Measurements from ENCODE around the gene ULK4. TPM values are rescaled to one million over a fixed set of nuclear protein-coding genes. Genes with fewer than 3 reads are reported as not detected.

Gene ULK4
- total and polyA plus RNA-seq, 2 donors (not counting 1 experiment from before 2014, with no cell fraction given) = 9.1 to 9.7 TPM

DNA sequence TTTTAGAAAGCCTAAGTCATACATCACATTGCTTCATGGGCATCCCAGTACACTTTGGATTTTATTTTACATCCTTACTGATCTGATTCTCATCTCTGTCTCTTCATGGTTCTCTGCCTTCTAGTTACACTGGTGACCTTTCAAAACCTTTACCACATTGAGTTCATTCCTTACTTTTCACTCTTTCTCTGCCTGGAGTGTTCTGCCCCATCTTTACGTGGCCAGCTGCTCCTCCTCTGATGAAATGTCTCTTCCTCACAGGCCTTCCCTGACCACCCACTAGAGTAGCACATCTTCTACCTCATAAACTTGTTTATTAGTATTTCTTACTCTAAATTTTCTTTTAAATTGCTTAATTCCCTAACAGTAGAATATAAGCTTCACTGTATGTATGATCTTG, 744.9 kb downstream of the ULK4 start:
- no peak overlapping the region for H2AFZ ChIP-seq (ENCODE audit: low read length)
- H3K36me3 ChIP-seq (ENCODE audit: control insufficient read depth, insufficient read depth, low read length) = no peaks in the 10 kb centered on the region
- no peaks in the 10 kb centered on the region for H3K27me3 ChIP-seq (ENCODE audit: control insufficient read depth, insufficient read depth, low read length)
- no peak overlapping the region for H3K4me2 ChIP-seq (ENCODE audit: extremely low read depth, insufficient read depth, low read length)
- DNase-seq (ENCODE audit: low read depth in 2 of 2) = no peak
- peaks cover 9% of the 10 kb centered on the region for H4K20me1 ChIP-seq (ENCODE audit: control insufficient read depth, extremely low read depth, insufficient read depth, low read length)
- no peak overlapping the region for H3K27ac ChIP-seq (ENCODE audit: insufficient read depth, low read length)
- no peaks in the 10 kb centered on the region for H3K4me1 ChIP-seq (ENCODE audit: control insufficient read depth, extremely low read depth, insufficient read depth, low read length)
- TF ChIP-seq, protein P1, sequence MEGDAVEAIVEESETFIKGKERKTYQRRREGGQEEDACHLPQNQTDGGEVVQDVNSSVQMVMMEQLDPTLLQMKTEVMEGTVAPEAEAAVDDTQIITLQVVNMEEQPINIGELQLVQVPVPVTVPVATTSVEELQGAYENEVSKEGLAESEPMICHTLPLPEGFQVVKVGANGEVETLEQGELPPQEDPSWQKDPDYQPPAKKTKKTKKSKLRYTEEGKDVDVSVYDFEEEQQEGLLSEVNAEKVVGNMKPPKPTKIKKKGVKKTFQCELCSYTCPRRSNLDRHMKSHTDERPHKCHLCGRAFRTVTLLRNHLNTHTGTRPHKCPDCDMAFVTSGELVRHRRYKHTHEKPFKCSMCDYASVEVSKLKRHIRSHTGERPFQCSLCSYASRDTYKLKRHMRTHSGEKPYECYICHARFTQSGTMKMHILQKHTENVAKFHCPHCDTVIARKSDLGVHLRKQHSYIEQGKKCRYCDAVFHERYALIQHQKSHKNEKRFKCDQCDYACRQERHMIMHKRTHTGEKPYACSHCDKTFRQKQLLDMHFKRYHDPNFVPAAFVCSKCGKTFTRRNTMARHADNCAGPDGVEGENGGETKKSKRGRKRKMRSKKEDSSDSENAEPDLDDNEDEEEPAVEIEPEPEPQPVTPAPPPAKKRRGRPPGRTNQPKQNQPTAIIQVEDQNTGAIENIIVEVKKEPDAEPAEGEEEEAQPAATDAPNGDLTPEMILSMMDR (conservative IDR thresholded peaks at IDR 0.05 in 1 of 2, IDR thresholded peaks at IDR 0.05 in 1 of 2; ENCODE audit: low read depth in 1 of 2, low read length in 2 of 2) = no peak
- TF ChIP-seq EZH2 (IDR thresholded peaks at IDR 0.05; ENCODE audit: low read length, missing control alignments) = no peak
- H3K9me3 ChIP-seq (ENCODE audit: control insufficient read depth, insufficient read depth, low read depth, low read length) = no peaks in the 10 kb centered on the region
- H3K79me2 ChIP-seq (ENCODE audit: control insufficient read depth, insufficient read depth, low read length) = peaks cover 99% of the 10 kb centered on the region
- no peak overlapping the region for H3K4me3 ChIP-seq (replicated peaks in 1 of 4; ENCODE audit: control extremely low read depth in 1 of 4, insufficient read depth in 1 of 4, low read depth in 3 of 4, low read length in 4 of 4)
- H3K9ac ChIP-seq (ENCODE audit: insufficient read depth, low read length) = no peak overlapping the region

DNA sequence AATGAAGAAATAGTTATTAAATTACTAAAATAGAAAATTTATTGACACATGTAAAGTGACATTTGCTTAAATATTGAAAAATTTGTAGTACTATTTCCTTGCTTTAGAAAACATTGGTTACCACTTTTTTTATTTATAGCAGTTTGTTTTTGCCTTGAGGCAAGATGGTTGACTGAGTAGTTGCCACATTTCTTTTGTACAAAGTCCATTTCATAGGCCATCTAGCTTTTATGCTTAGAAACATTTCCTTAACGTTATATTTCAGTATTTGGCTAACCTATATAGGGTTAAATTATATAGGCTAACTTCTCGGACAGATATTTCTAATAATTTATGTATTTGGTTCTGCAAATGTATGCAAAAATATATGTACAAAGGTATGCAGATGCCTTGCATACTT, 745.5 kb downstream of the ULK4 start:
- H3K9me3 ChIP-seq (ENCODE audit: control insufficient read depth, insufficient read depth, low read depth, low read length) = no peaks in the 10 kb centered on the region
- no peak for TF ChIP-seq EZH2 (IDR thresholded peaks at IDR 0.05; ENCODE audit: low read length, missing control alignments)
- TF ChIP-seq, protein P1 (conservative IDR thresholded peaks at IDR 0.05 in 1 of 2, IDR thresholded peaks at IDR 0.05 in 1 of 2; ENCODE audit: low read depth in 1 of 2, low read length in 2 of 2) = no peak
- no peak overlapping the region for H3K27ac ChIP-seq (ENCODE audit: insufficient read depth, low read length)
- no peaks in the 10 kb centered on the region for H3K36me3 ChIP-seq (ENCODE audit: control insufficient read depth, insufficient read depth, low read length)
- no peak overlapping the region for H3K4me2 ChIP-seq (ENCODE audit: extremely low read depth, insufficient read depth, low read length)
- no peak overlapping the region for H2AFZ ChIP-seq (ENCODE audit: low read length)
- H3K4me1 ChIP-seq (ENCODE audit: control insufficient read depth, extremely low read depth, insufficient read depth, low read length) = no peaks in the 10 kb centered on the region
- DNase-seq (ENCODE audit: low read depth in 2 of 2) = no peak
- H3K4me3 ChIP-seq (replicated peaks in 1 of 4; ENCODE audit: control extremely low read depth in 1 of 4, insufficient read depth in 1 of 4, low read depth in 3 of 4, low read length in 4 of 4) = no peak overlapping the region
- H4K20me1 ChIP-seq (ENCODE audit: control insufficient read depth, extremely low read depth, insufficient read depth, low read length) = peaks cover 9% of the 10 kb centered on the region
- H3K79me2 ChIP-seq (ENCODE audit: control insufficient read depth, insufficient read depth, low read length) = peaks cover 99% of the 10 kb centered on the region
- no peaks in the 10 kb centered on the region for H3K27me3 ChIP-seq (ENCODE audit: control insufficient read depth, insufficient read depth, low read length)
- no peak overlapping the region for H3K9ac ChIP-seq (ENCODE audit: insufficient read depth, low read length)

DNA sequence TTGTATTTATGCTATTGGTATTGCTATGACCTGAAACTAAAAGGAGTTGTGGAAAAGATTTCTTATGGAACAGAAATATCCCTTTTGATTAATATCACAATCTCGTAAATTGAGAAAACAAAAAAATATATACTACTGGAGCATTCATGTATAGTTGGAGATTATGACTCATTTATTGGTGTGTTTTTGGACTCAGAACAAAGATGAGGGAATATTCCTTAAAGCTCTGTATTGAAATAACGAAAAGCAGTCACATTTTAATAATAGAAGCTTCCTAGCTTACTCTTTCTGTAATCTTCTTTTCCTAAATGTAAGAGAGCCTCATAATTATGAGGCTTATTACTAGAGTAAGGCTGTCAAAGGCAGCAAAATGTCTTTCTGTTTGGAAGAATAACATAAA, 748.3 kb downstream of the ULK4 start:
- H3K79me2 ChIP-seq (ENCODE audit: control insufficient read depth, insufficient read depth, low read length) = peaks cover 96% of the 10 kb centered on the region
- no peak overlapping the region for H3K4me2 ChIP-seq (ENCODE audit: extremely low read depth, insufficient read depth, low read length)
- no peak overlapping the region for H3K4me3 ChIP-seq (replicated peaks in 1 of 4; ENCODE audit: control extremely low read depth in 1 of 4, insufficient read depth in 1 of 4, low read depth in 3 of 4, low read length in 4 of 4)
- no peaks in the 10 kb centered on the region for H3K4me1 ChIP-seq (ENCODE audit: control insufficient read depth, extremely low read depth, insufficient read depth, low read length)
- H3K9ac ChIP-seq (ENCODE audit: insufficient read depth, low read length) = no peak overlapping the region
- H2AFZ ChIP-seq (ENCODE audit: low read length) = no peak overlapping the region
- H4K20me1 ChIP-seq (ENCODE audit: control insufficient read depth, extremely low read depth, insufficient read depth, low read length) = peaks cover 5% of the 10 kb centered on the region
- H3K27ac ChIP-seq (ENCODE audit: insufficient read depth, low read length) = no peak overlapping the region
- no peaks in the 10 kb centered on the region for H3K36me3 ChIP-seq (ENCODE audit: control insufficient read depth, insufficient read depth, low read length)
- no peak for TF ChIP-seq EZH2 (IDR thresholded peaks at IDR 0.05; ENCODE audit: low read length, missing control alignments)
- TF ChIP-seq, protein P1 (conservative IDR thresholded peaks at IDR 0.05 in 1 of 2, IDR thresholded peaks at IDR 0.05 in 1 of 2; ENCODE audit: low read depth in 1 of 2, low read length in 2 of 2) = no peak
- no peaks in the 10 kb centered on the region for H3K27me3 ChIP-seq (ENCODE audit: control insufficient read depth, insufficient read depth, low read length)
- H3K9me3 ChIP-seq (ENCODE audit: control insufficient read depth, insufficient read depth, low read depth, low read length) = no peaks in the 10 kb centered on the region
- no peak for DNase-seq (ENCODE audit: low read depth in 2 of 2)
